Adrenal gland (tissue), 5 donors: ENCODE results near the gene GSPT2.

Source experiments
- CTCF ChIP-seq, 6 experiments: fragments of 450-650 bp in 4 of 6; fragments of 200-600 bp in 2 of 6; sonication (generic) in 1 of 6; IDR thresholded peaks; 1 replicate in 5 of 6; 2 replicates in 1 of 6; pipeline versions ENCODE4 v1.5.1 to v1.8.0; 2016 to 2021; ENCODE audit warnings: antibody characterized with exemption in 6 of 6, mild to moderate bottlenecking in 2 of 6, moderate library complexity in 1 of 6
- POLR2A ChIP-seq, 2 donors: fragments of 450-650 bp; IDR thresholded peaks; one replicate each; pipeline ENCODE4 v1.6.1; 2017; ENCODE audit warnings: antibody characterized with exemption in 2 of 2, mild to moderate bottlenecking in 2 of 2, moderate library complexity in 1 of 2
- donor health status: DM: no; HTN: no; CAD: no.

GRCh38 chrX:51779306-51779705 lies 36.1 kb downstream of the GSPT2 start:
- TF ChIP-seq CTCF (IDR thresholded peaks at IDR 0.05) (no peak), POLR2A (IDR thresholded peaks at IDR 0.05) (no peak)
